HG03442 (cell line): Measurements from ENCODE around the gene TEX50.
A peak's percentile ranks its signal among the peaks of the same experiment; 100 is the strongest.
"Not testable (repeated sequence)": the region's sequence is repeated elsewhere in the genome, so short reads cannot be mapped to it uniquely, and the experiment has no call there.

Experiments
- ATAC-seq: cut with Tn5 transposase; IDR thresholded peaks from one replicate; pipeline ENCODE4 v1.9.1; 2021; ENCODE audit warnings: mild to moderate bottlenecking, moderate library complexity; ENCODE audit not compliant: unreplicated experiment

TEX50 gene

GRCh38 chr1:173635116-173635515 lies at the start of gene TEX50:
TEX50 (plus strand) TSS chr1:173635338; CDS start chr1:173635522, 184 bp downstream.
- ATAC-seq: no peak

DNA sequence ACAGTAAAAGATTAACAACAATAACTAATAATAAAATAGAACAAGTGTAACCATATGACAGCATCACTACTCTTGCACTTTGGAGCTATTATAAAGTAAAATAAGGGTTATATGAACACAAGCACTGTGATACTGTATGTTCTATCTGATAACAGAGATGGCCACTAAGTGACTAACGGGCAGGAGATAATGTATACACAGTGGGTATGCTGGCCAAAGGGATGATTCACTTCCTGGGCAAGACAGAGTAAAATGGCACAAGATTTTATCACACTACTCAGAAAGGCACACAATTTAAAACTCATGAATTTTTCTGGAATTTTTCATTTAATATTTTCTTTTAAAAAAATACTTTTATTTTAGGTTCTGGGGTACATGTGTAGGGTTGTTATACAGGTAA lies 44.6 kb upstream of the TEX50 start:
- no peak for ATAC-seq

DNA sequence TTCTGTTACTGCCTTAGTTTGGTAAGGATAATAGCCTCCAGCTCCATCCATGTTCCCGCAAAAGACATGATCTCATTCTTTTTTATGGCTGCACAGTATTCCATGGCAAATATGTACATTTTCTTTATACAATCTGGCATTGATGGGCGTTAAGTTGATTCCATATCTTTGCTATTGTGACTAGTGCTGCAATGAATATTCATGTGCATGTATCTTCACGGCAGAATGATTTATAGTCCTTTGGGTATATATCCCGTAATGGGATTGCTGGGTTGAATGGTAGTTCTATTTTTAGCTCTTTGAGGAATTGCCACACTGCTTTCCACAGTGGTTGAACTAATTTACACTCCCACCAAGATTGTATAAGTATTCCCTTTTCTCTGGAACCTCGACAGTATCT lies 44.0 kb upstream of the TEX50 start:
- ATAC-seq: not testable (repeated sequence)

DNA sequence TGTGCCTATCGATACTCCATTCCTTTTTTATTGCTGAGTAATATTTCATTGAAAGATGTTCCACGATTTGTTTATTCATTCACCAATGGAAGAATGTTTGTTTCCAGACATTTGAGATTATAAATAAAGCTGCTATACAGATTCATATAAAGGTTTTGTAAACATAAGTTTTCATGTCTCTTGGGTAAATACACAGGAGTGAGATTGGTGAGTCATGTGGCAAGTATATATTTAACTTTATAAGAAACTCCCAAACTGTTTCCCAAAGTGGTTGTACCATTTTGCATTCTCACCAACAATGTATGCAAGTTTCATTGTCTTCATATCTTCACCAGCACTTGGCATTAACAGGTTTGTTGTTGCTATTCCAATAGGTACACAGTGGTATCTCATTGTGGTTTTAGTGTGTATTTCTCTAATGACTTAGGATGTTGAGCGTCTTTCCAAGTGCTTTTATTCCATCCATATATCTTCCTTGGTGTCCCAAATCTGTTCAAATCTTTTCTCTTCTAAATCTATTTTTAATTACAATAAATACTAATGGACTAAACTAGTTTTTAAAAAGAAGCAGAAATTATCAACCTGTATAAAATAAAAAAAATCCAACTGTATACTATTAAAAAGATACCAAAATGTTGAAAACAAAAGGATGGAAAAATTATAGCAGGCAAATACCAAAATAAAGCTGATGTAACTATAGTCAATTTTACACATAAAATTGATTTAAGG lies 38.9 kb upstream of the TEX50 start:
- ATAC-seq: no peak

DNA sequence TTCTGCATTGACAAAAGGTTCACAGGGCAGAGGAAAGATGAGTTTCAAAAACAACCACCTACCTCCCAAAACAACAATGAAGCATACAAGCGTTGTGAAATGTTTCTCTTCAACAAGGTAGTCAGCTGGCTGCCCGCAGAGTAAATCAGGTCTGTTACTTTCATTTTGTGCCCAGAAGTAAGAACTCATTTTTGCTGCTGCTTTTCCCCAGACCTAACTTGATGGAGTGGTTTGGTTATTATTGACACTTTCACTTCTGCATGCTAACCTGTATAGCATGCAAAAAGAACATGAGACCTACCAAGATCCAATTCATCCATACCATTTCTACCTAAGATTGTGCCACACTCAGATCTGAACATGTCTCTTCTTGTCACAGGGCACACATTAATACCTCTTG lies 33.5 kb upstream of the TEX50 start:
- ATAC-seq: peak; percentile 81

GRCh38 chr1:173603056-173603591 lies 32.0 kb upstream of the TEX50 start, which contains the start of gene SLC9C2:
SLC9C2 (minus strand) TSS chr1:173603072; CDS start chr1:173601776, 1,296 bp downstream.
- no peak for ATAC-seq

GRCh38 chr1:173608503-173609216 lies 26.5 kb upstream of the TEX50 start:
- no peak for ATAC-seq

DNA sequence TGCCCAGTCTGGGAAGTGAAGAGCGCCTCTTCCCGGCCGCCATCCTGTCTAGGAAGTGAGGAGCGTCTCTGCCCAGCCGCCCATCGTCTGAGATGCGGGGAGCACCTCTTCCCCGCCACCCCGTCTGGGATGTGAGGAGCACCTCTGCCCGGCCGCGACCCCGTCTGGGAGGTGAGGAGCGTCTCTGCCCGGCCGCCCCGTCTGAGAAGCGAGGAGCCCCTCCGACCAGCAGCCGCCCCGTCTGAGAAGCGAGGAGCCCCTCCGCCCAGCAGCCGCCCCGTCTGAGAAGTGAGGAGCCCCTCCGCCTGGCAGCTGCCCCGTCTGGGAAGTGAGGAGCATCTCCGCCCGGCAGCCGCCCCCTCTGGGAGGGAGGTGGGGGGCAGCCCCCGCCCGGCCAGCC lies 22.1 kb upstream of the TEX50 start:
- ATAC-seq: not testable (repeated sequence)

- no peak for ATAC-seq
These were observed 18.3 kb upstream of the TEX50 start for GRCh38 chr1:173616859-173617258.

- ATAC-seq: no peak
These were observed 7.9 kb upstream of the TEX50 start for GRCh38 chr1:173627269-173627668.

DNA sequence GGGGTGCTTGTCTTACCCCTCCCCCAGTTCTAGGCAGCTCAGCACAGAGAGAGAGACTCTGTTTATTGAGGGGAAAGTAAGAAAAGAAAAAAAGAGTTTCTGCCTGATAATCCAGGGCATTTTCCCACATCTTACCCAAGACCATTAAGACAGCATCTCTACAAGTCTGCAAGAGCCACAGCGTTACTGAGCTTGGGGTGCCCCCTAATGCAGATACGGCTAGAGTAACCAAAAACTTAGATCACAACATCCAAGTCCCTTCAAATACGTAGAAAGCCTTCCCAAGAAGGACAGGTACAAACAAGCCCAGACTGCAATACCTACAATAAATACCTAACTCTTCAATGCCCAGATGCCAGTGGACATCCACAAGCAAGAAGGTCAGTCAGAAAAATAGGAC lies 6.2 kb upstream of the TEX50 start:
- ATAC-seq: no peak

DNA sequence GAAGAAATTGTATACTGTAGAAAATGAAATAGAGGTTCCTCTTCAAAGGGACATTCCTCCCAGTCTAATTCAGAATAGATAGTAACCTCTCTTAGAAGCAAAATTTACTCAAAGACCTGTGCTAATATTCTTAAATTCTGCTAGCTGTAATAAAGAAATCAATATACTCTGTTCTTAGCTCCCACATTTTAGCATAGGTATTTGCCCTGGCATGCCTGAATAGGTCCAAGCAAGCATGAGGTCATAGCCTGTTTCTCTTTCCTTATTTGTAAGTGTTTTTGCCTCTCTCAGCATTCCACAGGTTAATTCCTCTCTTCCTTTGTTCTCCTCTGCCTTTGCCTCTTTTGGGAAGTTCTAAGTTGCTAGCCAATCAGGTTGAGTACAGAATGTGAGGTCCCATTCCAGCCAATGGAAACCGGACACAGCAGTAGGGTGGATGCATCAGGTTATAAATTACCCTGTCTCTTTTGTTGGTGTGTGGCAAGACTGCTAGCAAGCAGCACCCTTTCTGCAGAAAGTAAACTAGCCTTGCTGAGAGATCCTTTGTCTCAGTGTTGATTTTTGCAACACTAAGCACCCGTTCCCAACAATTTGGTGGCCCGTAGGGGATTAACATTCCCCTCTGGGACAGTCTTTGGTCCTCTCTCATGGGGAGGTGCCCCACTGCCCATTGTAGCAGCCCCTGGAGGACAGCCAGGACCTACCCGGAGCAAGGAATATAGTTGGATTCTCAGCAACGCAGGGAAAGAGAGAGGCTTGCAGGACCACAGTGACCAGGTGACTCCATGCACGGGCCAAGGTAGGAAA lies 2.3 kb downstream of the TEX50 start:
- ATAC-seq: not testable (repeated sequence)

DNA sequence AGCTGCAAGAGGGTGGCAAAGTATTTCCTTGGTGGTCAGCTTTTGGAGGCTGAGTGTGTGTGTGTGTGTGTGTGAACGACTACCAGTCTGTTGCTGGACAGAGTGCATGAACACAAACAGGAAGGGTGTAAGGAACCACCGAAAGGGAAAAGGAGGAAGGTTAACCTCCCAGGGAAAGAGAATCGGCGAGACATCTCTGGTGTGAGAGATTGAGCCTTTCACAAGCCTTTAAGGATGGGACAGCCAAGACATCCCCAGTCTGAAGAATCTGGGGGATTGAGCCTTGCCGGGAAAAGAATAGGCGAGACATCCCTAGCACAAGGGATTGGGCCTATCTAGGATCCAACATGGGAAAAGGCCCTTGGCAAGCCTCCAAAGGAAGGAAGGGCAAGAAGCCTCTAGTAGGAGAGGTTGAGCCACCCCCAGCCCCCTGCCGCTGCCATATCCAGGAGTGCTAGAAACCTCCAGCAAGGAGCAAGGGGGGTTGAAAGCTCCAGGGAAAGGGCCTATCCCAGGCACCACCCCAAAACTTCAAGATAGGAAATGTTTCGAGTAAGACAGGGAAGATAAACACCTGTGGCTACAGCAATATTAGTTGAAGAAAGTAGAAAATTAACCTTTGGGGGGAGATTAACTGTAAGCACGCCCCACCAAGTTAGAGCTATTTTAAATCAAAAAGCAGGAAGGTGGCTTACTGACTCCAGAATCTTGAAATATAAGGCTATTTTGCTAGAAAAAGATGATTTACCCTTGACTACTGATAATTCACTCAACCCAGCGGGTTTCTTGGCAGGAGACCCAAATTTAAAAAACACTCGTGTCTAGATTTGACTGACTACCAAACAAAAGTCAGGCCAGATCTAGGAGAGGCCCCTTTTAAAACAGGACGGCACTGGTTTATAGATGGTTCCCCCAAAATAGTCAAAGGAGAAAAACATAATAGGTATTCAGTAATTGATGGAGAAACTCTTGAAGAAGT lies 3.2 kb downstream of the TEX50 start:
- ATAC-seq: no peak

DNA sequence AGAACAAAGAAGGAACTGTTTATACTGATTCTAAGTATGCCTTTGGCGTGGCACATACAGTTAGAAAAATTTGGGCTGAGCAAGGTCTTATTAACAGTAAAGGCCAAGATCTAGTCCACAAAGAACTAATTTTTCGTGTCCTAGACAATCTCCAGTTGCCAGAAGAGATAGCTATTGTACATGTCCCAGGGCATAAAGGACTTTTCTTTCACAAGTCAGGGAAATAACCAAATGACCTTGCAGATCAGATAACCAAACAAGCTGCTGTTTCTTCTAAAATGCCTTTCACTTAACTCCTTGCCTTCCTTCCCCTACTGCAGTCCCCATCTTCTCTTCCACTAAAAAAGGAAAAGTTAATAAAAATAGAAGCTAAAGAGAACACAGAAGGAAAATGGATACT lies 4.0 kb downstream of the TEX50 start:
- ATAC-seq: no peak

DNA sequence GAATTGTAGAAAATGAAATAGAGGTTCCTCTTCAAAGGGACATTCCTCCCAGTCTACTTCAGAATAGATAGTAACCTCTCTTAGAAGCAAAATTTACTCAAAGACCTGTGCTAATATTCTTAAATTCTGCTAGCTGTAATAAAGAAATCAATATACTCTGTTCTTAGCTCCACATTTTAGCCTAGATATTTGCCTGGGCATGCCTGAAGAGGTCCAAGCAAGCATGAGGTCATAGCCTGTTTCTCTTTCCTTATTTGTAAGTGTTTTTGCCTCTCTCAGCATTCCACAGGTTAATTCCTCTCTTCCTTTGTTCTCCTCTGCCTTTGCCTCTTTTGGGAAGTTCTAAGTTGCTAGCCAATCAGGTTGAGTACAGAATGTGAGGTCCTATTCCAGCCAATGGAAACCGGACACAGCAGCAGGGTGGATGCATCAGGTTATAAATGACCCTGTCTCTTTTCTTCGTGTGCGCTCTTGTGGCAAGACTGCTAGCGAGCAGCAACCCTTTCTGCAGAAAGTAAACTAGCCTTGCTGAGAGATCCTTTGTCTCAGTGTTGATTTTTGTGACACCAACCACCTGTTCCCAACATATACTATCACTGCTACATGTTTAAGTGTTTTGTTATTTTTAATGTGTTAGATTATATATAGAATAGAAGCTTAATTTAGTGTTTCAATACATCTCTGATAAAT lies 7.5 kb downstream of the TEX50 start:
- ATAC-seq: not testable (repeated sequence)

DNA sequence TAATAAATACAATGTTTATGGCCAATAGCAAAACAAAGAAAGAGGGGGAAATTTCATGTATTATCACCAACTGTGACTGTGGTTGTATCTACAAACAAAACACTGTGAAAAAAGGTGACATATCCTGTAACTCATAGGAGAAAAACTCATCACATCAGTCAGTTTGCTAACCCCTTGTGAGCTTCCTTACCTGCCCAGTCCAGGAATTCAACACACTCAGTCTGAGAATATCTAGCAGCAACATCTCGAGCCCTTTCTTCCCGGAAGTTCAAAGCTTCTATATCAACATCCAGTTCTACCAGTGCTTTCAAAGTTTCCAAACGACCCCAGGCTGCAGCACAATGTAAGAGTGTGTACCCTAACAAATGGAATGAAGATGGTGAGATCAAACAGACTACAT lies 11.5 kb downstream of the TEX50 start:
- ATAC-seq: no peak

DNA sequence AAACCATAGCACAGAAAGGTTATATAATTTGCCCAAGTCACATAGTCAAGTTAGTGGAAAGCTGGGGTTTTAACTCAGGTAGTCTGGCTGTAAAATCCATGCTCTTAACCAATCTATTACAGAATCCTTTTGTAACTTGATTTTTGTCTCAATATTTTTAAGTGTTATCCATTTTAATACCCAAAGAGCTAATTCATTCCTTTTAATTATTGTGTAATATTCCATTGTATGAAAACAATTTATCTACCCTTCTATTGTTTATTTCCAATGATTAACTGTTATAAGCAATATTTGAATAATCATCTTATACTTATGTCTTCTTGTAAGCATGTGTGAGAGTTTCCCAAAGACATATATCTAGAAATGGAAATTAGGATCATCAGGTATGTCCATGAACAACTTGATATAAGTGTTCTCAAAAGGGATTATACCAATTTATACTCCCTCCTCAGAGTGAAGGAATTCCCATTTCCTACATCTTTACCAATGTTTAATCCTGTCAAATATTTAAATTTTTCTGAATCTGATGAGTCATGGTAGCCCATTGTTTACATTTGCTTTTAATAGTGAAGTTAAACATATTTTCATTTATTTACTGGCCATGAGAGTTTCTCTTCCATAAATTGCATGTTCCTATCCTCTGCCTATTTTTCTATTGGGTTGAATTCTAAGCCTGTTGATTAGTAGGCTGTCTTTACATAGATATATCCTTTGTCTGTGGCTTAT lies 13.9 kb downstream of the TEX50 start:
- ATAC-seq: no peak

GRCh38 chr1:173660306-173660705 lies 25.2 kb downstream of the TEX50 start:
- ATAC-seq: no peak

- ATAC-seq: no peak
These were observed 26.1 kb downstream of the TEX50 start for GRCh38 chr1:173661271-173661670.
